ENCODE measurements around the gene TCEANC2. TPM values are rescaled to one million over a fixed set of nuclear protein-coding genes. Genes with fewer than 3 reads are reported as not detected.
"Not testable (repeated sequence)": the region's sequence is repeated elsewhere in the genome, so short reads cannot be mapped to it uniquely, and the experiment has no call there.

The TCEANC2 gene
- 10 to 100 TPM in 1 of 9 donors, 1 to 10 TPM in 8; 2.3 to 12.5 (median 6.4) TPM for total RNA-seq
- 1 to 10 TPM; 1.3 to 6.0 (median 2.8) TPM for polyA plus RNA-seq
- long read RNA-seq, donor 1, transcript TCEANC2-203 (1 exons, 1,783 nt) = major isoform, 10 of 11 reads
- long read RNA-seq, donor 1, partial matches to known transcripts = 0 of 11 reads
- long read RNA-seq, donor 1, other reads (novel, unspliced or antisense) = 0 of 11 reads
- long read RNA-seq, donor 2, transcript TCEANC2-203 (1 exons, 1,783 nt) = major isoform, 6 of 6 reads
- long read RNA-seq, donor 2, partial matches to known transcripts = 0 of 6 reads
- long read RNA-seq, donor 2, other reads (novel, unspliced or antisense) = 0 of 6 reads
- long read RNA-seq, donor 3, partial matches to known transcripts = 0 of 3 reads
- long read RNA-seq, donor 3, other reads (novel, unspliced or antisense) = 0 of 3 reads
- long read RNA-seq, donor 4, partial matches to known transcripts = 1 of 3 reads
- long read RNA-seq, donor 4, other reads (novel, unspliced or antisense) = 1 of 3 reads
- long read RNA-seq, donor 5, full-length matches to known transcripts = 2 of 3 reads
- long read RNA-seq, donor 5, partial matches to known transcripts = 0 of 3 reads
- long read RNA-seq, donor 5, other reads (novel, unspliced or antisense) = 1 of 3 reads
- long read RNA-seq, donor 6, full-length matches to known transcripts = 1 of 3 reads
- long read RNA-seq, donor 6, partial matches to known transcripts = 2 of 3 reads
- long read RNA-seq, donor 6, other reads (novel, unspliced or antisense) = 0 of 3 reads
- long read RNA-seq, donor 7, full-length matches to known transcripts = 4 of 4 reads
- long read RNA-seq, donor 7, partial matches to known transcripts = 0 of 4 reads
- long read RNA-seq, donor 7, other reads (novel, unspliced or antisense) = 0 of 4 reads
- long read RNA-seq, donor 8, full-length matches to known transcripts = 4 of 30 reads
- long read RNA-seq, donor 8, partial matches to known transcripts = 5 of 30 reads
- long read RNA-seq, donor 8, other reads (novel, unspliced or antisense) = 21 of 30 reads
- long read RNA-seq, donor 9, transcript TCEANC2-203 (1 exons, 1,783 nt) = major isoform, 7 of 7 reads
- long read RNA-seq, donor 9, partial matches to known transcripts = 0 of 7 reads
- long read RNA-seq, donor 9, other reads (novel, unspliced or antisense) = 0 of 7 reads
- long read RNA-seq, donor 10, full-length matches to known transcripts = 5 of 5 reads
- long read RNA-seq, donor 10, partial matches to known transcripts = 0 of 5 reads
- long read RNA-seq, donor 10, other reads (novel, unspliced or antisense) = 0 of 5 reads

DNA sequence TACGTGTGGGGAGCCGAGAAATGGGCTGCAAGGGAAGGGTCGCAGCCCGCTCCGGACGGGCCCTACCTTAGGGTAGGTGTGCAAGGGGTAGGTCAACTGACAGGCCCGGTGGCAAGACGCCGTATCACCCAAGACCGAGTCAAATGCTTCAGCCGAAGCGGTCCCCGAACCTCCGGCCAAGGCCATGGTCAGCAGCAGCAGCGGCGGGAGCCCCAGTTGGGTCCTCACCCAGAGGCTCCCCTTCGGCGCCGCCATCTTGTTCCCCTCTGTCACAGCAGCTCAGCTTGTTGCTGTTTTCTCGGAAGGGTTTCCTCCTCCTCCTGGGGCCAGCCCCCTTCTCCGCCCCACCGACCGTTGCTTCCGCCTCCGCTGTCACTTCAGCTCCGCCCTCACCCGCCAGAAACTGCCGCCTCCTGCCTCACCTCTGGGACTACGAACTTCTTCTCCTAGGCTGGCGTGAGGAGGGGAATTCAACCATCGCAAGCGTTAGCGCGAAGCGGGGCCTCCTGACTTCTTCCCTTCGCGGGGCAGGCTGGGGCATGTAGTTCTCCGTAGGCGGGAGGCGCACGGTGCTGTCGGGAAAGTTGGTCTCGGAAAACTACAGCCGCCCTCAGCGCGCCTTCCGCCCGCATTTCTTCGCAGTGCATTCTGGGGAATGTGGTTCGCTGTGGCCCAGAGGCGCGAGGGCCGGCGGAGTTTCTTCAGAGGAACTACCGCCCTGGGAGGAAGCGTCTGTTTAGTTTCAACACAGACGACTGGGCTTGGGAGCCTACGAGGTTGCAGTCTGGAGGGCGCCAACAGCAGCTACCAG is at the start of gene TCEANC2, which contains the start of gene TMEM59:
TSS of gene TCEANC2 (plus strand) at position 675 of the 811 bp plus-strand sequence. CDS start 815 bp downstream, outside the sequence.
TSS of gene TMEM59 (minus strand) at position 271 of the 811 bp plus-strand sequence. CDS start at position 255, 16 bp downstream.
- H3K9me3 ChIP-seq (replicated peaks in 1 of 3) = no peaks in the 10 kb centered on the region
- H3K4me3 ChIP-seq = peak within 1 kb of the TSS; percentile 41 to 86 (median 71)
- H3K36me3 ChIP-seq (replicated peaks in 1 of 2) = no peaks in the 10 kb centered on the region
- no peaks in the 10 kb centered on the region for H3K27me3 ChIP-seq
- peak; percentile 96 to 99 (median 98) for DNase-seq
- peak; percentile 60 to 93 for TF ChIP-seq POLR2A (IDR thresholded peaks at IDR 0.05)
- TF ChIP-seq, protein P1, sequence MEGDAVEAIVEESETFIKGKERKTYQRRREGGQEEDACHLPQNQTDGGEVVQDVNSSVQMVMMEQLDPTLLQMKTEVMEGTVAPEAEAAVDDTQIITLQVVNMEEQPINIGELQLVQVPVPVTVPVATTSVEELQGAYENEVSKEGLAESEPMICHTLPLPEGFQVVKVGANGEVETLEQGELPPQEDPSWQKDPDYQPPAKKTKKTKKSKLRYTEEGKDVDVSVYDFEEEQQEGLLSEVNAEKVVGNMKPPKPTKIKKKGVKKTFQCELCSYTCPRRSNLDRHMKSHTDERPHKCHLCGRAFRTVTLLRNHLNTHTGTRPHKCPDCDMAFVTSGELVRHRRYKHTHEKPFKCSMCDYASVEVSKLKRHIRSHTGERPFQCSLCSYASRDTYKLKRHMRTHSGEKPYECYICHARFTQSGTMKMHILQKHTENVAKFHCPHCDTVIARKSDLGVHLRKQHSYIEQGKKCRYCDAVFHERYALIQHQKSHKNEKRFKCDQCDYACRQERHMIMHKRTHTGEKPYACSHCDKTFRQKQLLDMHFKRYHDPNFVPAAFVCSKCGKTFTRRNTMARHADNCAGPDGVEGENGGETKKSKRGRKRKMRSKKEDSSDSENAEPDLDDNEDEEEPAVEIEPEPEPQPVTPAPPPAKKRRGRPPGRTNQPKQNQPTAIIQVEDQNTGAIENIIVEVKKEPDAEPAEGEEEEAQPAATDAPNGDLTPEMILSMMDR (IDR thresholded peaks at IDR 0.05) = peak in 1 of 6 experiments; percentile 20
- WGBS, 4 donors = 0 to 2% (median 0%) methylated on average over 25 to 59 of the region's 59 CpGs
- intact Hi-C loops (cut with DNase I) = no loop called here
- peaks cover 6 to 44% of the 10 kb centered on the region in 2 donors for H3K4me1 ChIP-seq (replicated peaks in 1 of 2)
- H3K27ac ChIP-seq = peak within 1 kb of the TSS; percentile 83 to 98 (median 89)

DNA sequence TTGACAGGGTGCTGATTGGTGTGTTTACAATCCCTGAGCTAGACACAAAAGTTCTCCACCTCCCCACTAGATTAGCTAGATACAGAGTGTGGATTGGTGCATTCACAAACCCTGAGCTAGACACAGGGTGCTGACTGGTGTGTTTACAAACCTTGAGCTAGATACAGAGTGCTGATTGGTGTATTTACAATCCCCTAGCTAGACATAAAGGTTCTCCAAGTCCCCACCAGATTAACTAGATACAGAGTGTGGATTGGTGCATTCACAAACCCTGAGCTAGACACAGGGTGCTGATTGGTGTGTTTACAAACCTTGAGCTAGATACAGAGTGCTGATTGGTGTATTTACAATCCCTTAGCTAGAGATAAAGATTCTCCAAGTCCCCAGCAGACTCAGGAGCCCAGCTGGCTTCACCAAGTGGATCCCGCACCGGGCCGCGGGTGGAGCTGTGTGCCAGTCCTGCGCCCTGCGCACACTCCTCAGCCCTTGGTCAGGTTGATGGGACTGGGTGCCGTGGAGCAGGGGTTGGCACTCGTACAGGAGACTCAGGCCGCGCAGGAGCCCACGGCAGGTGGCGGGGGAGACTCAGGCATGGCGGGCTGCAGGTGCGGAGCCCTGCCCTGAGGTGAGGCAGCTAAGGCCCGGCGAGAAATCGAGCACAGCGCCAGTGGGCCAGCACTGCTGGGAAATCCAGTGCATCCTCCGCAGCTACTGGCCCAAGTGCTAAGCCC is 49.5 kb upstream of the TCEANC2 start:
- 96 to 100% (median 97%) methylated on average over 5 to 19 of the region's 19 CpGs; no CpG with 5 or more reads in 1 of the 4 donors for WGBS, 4 donors
- DNase-seq; intact Hi-C loops (cut with DNase I); H3K36me3 ChIP-seq (replicated peaks in 1 of 2); H3K27me3 ChIP-seq; H3K4me3 ChIP-seq; H3K4me1 ChIP-seq (replicated peaks in 1 of 2); H3K9me3 ChIP-seq (replicated peaks in 1 of 3); H3K27ac ChIP-seq: not testable (repeated sequence)

DNA sequence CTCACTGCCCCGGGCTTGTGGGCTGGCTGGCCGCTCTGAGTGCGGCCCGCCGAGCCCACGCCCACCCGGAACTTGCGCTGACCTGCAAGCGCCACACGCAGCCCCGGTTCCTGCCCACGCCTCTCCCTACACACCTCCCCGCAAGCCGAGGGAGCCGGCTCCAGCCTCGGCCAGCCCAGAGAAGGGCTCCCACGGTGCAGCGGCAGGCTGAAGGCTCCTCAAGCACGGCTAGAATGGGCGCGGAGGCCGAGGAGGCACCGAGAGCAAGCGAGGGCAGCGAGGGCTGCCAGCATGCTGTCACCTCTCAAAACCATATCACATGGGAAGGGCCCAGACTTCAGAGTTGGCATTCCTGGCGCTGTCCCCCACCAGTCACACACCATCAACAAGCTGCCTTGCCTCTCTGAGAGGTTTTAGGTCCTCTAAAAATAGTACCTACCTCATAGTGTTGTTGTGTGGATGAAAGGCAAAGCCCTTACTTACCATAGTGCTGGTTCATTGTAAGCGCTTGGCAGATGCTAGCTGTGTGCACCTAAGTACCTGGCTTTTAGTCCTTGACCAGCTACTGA is 48.8 kb upstream of the TCEANC2 start:
- intact Hi-C loops (cut with DNase I) = no loop called here
- Histone ChIP-seq H3K4me1 (replicated peaks in 1 of 2) (no peaks in the 10 kb centered on the region), H3K4me3 (no peak overlapping the region), H3K9me3 (replicated peaks in 1 of 3) (no peaks in the 10 kb centered on the region), H3K36me3 (replicated peaks in 1 of 2) (no peaks in the 10 kb centered on the region), H3K27me3 (no peaks in the 10 kb centered on the region), H3K27ac (no peak overlapping the region)
- DNase-seq = no peak
- WGBS, 4 donors = 92 to 99% (median 95%) methylated on average over 18 to 27 of the region's 27 CpGs
- TF ChIP-seq, protein P1 (IDR thresholded peaks at IDR 0.05) = no peak
- no peak for TF ChIP-seq POLR2A (IDR thresholded peaks at IDR 0.05)
